Neuron (in vitro differentiated cells): ENCODE data around the gene CYBA.
"Not testable (repeated sequence)": the region's sequence is repeated elsewhere in the genome, so short reads cannot be mapped to it uniquely, and the experiment has no call there.

Source experiments
- H2AFZ ChIP-seq: one replicate; pipeline ENCODE4 v1.6.1; 2013; ENCODE audit warnings: low read depth, mild to moderate bottlenecking, inconsistent platforms, low read length, moderate library complexity
- H3K27me3 ChIP-seq: one replicate; pipeline ENCODE4 v1.6.1; 2013; ENCODE audit warnings: low read length; ENCODE audit not compliant: insufficient read depth
- H3K36me3 ChIP-seq: one replicate; pipeline ENCODE4 v1.6.1; 2013; ENCODE audit warnings: low read length; ENCODE audit not compliant: insufficient read depth
- H3K4me1 ChIP-seq: one replicate; pipeline ENCODE4 v1.6.1; 2013; ENCODE audit warnings: low read length; ENCODE audit not compliant: insufficient read depth
- H3K4me3 ChIP-seq: 2 replicates; pipeline ENCODE4 v1.5.1; 2013; ENCODE audit warnings: mild to moderate bottlenecking, low read length, moderate library complexity
- H3K9me3 ChIP-seq: one replicate; pipeline ENCODE4 v1.6.1; 2013; ENCODE audit warnings: low read length

Gene CYBA

GRCh38 chr16:88610080-88610479 lies 40.8 kb downstream of the CYBA start:
- Histone ChIP-seq H3K4me3 (no peak overlapping the region), H3K4me1 (no peaks in the 10 kb centered on the region), H3K36me3 (peaks cover 59% of the 10 kb centered on the region), H3K27me3 (no peaks in the 10 kb centered on the region), H2AFZ (no peak overlapping the region), H3K9me3 (no peaks in the 10 kb centered on the region)

DNA sequence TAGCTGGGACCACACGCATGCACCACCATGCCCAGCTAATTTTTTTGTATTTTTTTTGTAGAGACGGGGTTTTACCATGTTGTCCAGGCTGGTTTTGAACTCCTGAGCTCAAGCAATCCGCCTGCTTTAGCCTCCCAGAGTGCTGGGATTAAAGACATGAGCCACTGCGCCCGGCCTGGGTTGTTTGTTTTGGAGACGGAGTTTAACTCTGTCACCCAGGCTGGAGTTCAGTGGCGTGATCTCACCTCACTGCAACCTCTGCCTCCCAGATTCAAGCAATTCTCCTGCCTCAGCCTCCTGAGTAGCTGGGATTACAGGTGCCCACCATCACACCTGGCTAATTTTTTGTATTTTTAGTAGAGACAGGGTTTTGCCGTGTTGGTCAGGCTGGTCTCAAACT lies 41.4 kb downstream of the CYBA start:
- H3K27me3 ChIP-seq, H2AFZ ChIP-seq, H3K4me1 ChIP-seq, H3K4me3 ChIP-seq, H3K9me3 ChIP-seq: not testable (repeated sequence)
- H3K36me3 ChIP-seq = peaks cover 60% of the 10 kb centered on the region

DNA sequence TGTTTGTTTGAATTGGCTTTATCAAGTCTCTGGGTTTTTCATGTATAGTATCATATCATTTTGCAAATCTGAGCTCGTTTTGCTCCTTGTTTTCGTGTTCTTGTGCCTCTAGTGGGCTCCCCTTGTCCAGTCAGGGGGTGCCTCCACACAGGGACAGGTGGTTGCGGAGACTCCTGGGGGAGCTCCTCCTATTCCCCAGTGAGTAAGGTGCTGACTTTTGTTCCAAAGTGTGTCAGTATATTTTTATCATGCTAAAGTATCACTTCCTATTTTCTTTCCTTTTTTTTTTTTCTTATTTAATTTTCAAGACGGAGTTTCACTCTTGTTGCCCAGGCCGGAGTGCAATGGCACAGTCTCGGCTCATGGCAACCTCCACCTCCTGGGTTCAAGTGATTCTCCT lies 42.8 kb downstream of the CYBA start:
- Histone ChIP-seq H3K4me1 (no peaks in the 10 kb centered on the region), H3K36me3 (peaks cover 65% of the 10 kb centered on the region), H3K27me3 (no peaks in the 10 kb centered on the region)

DNA sequence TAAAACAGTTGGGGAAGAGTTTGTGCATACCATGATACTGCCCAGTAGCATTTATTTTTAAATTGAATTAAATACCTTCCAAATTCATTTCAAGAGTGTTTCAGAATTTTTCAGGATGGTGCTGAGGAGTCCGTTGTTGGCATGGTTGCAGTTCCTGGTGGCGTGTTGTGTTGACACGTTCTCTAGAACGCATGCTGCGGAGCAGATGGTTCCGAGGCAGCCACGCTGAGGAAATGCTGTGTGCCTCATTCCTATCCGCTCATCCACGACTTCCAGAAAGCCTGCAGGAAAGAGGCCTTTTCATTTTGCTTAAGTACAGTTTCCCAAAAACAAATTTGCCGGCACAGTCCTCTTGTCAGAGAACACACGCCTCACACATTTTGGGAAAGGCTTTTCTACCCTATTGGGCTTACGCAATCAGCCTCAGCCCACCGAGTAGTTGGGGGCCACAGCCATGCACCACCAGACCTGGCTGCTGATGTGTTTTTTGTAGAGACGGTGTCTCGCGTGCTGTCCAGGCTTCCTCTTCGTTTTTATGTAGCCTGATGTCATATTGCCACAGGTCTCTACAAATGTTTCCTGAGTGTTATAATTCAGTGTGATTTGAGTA lies 44.6 kb downstream of the CYBA start:
- no peak overlapping the region for H2AFZ ChIP-seq
- no peak overlapping the region for H3K4me3 ChIP-seq
- no peaks in the 10 kb centered on the region for H3K4me1 ChIP-seq
- H3K27me3 ChIP-seq = no peaks in the 10 kb centered on the region
- peaks cover 3% of the 10 kb centered on the region for H3K9me3 ChIP-seq
- H3K36me3 ChIP-seq = peaks cover 68% of the 10 kb centered on the region

More for the DNA sequence above, 42.8 kb downstream of the CYBA start:
- H3K9me3 ChIP-seq = no peaks in the 10 kb centered on the region
- H3K4me3 ChIP-seq = no peak overlapping the region
- no peak overlapping the region for H2AFZ ChIP-seq

DNA sequence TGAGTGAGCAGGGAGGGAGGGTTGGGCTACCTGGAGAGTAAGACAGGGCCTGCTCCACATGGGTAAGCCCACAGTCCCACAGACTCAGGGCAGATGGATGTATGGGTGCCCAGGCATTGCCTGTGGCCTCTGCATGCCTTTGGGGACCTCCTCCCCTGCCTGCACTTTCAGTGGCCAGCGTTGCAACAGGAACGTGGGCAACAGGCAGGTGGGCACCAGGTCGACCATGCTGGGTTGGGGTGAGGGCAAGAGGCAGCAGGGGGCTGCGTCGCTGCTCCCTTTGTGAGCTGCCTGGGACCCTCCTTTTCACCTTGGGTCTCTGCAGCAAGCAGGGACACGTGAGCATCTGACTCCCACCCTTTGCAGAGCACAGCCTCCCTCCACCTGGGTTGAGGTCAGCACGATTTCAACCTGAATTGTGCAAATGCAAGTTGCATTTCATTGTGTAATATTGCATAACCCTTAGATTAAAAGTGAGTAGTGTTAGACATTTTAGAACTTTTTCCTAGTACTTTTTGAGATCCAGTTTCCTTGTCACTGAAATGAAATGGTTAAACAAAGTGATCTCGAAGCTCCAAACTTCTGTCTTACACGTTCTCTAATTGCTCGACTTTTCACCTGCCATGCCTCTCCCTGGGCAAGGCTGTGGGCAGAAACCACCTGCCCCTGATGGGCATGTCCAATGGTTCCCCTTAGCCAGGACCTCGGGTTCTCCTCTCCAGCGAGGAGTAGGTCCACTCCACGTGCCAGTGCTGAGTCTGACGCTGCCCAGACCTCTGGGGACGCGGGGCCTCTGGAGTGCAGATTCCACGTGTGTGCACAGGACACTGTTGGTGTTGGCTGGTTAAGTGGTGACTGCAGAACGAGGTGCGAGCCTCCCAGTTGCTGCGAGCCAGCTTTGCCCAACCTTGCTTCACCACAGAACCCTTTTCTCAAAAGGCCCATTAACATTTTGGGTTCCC lies 45.4 kb downstream of the CYBA start:
- Histone ChIP-seq H3K36me3 (peaks cover 68% of the 10 kb centered on the region), H3K4me1 (no peaks in the 10 kb centered on the region), H3K9me3 (peaks cover 3% of the 10 kb centered on the region), H3K4me3 (no peak overlapping the region), H3K27me3 (no peaks in the 10 kb centered on the region), H2AFZ (no peak overlapping the region)

- Histone ChIP-seq H3K36me3 (peaks cover 79% of the 10 kb centered on the region), H3K4me3 (no peak overlapping the region), H3K4me1 (no peaks in the 10 kb centered on the region)
Observed at GRCh38 chr16:88602091-88602490, 48.8 kb downstream of the CYBA start.

GRCh38 chr16:88601313-88602036 lies 49.4 kb downstream of the CYBA start:
- no peaks in the 10 kb centered on the region for H3K27me3 ChIP-seq
- peaks cover 73% of the 10 kb centered on the region for H3K36me3 ChIP-seq
- peaks cover 3% of the 10 kb centered on the region for H3K9me3 ChIP-seq
- no peak overlapping the region for H3K4me3 ChIP-seq
- H2AFZ ChIP-seq = no peak overlapping the region
- no peaks in the 10 kb centered on the region for H3K4me1 ChIP-seq

More at GRCh38 chr16:88602091-88602490, 48.8 kb downstream of the CYBA start:
- no peaks in the 10 kb centered on the region for H3K27me3 ChIP-seq
- peaks cover 3% of the 10 kb centered on the region for H3K9me3 ChIP-seq
- H2AFZ ChIP-seq = no peak overlapping the region

DNA sequence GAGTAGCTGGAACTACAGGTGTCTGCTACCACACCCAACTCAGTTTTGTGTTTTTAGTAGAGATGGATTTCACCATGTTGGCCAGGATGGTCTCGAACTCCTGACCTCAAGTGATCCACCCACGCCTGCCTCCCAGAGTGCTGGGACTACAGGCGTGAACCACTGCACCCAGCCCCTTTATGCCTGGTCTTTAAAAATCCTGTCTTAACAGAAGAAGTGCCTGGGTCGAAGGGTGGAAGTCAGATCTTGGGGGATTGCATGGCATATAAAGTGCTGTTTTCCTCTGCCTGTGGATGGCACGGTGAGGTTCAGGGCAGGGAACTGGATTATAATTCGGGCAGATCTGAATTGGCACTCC lies 50.3 kb downstream of the CYBA start:
- Histone ChIP-seq H3K4me1 (no peaks in the 10 kb centered on the region), H3K4me3 (no peak overlapping the region), H3K9me3 (peaks cover 3% of the 10 kb centered on the region), H2AFZ (no peak overlapping the region), H3K27me3 (no peaks in the 10 kb centered on the region), H3K36me3 (peaks cover 75% of the 10 kb centered on the region)

DNA sequence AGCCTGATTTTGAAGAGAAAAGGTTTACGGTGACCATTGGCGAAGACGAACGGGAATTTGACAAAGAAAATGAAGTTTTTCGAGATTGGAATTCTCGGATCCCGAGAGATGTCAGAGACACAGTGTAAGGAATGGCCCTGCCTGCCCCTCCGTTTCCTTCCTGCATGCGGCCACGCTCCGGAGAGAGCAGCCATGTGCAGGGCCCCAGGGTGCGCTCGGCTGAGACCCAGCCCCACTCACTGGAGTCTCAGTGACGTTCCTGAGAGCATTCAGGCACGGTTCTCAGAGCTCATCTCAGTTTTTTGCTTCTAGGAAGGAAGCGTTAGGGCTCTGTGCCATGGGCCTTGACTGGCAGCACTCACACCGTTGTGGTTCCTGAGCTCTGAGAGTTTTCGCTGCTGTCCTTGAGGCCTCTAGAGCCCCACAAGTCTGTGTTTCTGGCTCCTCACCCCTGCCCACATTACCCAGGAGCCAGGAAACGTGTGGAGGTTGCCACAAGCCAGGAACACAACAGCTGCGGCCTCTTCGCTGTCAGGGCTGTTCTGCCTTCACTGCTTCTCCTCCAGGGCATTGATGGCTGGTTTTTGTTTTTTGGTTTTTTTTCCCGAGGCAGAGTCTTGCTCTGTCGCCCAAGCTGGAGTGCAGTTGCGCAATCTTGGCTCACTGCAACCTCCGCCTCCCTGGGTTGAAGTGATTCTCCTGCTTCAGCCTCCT lies 50.9 kb downstream of the CYBA start:
- Histone ChIP-seq H3K9me3 (peaks cover 3% of the 10 kb centered on the region), H3K4me3 (no peak overlapping the region), H2AFZ (no peak overlapping the region), H3K27me3 (no peaks in the 10 kb centered on the region), H3K4me1 (no peaks in the 10 kb centered on the region), H3K36me3 (peaks cover 69% of the 10 kb centered on the region)

DNA sequence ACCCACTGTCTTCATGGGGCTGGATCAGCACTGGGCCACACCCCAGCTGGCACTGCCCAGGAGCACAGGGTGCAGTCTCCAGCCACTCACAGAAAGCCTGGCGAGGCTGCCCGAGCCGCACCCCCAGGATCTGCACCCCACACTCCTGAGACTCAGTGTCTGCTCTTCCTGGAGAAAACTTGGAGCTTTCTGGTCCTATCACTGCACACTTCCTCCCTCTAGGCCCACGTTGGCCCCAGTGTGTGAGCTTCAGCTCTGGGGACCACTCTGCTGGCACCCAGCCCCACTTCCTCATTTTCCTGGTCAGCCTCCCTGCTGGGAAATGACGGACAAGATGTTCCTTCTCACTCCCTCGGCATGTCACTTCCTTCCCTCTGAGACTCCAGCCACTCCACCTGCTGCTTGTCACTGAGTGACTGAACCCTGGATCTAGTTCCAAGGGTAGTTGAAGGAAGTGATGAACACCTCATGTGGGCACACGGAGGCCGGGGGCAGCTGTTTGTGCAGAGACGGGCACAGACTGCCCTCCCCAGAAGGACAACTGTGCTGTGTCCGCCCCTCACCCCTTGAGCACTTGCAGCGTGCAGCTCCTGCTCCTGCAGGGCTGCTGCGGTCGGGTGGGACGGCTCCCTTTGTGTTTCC lies 51.6 kb downstream of the CYBA start:
- Histone ChIP-seq H3K9me3 (peaks cover 3% of the 10 kb centered on the region), H2AFZ (no peak overlapping the region), H3K4me1 (no peaks in the 10 kb centered on the region), H3K4me3 (no peak overlapping the region), H3K27me3 (no peaks in the 10 kb centered on the region), H3K36me3 (peaks cover 65% of the 10 kb centered on the region)

- peaks cover 3% of the 10 kb centered on the region for H3K9me3 ChIP-seq
- H3K27me3 ChIP-seq = no peaks in the 10 kb centered on the region
- no peak overlapping the region for H2AFZ ChIP-seq
- H3K4me1 ChIP-seq = no peaks in the 10 kb centered on the region
- peaks cover 67% of the 10 kb centered on the region for H3K36me3 ChIP-seq
- H3K4me3 ChIP-seq = no peak overlapping the region
Observed at GRCh38 chr16:88597856-88598491, 52.9 kb downstream of the CYBA start.

GRCh38 chr16:88596483-88596882 lies 54.4 kb downstream of the CYBA start:
- Histone ChIP-seq H3K9me3 (no peaks in the 10 kb centered on the region), H3K4me1 (no peaks in the 10 kb centered on the region), H3K27me3 (no peaks in the 10 kb centered on the region), H3K36me3 (peaks cover 61% of the 10 kb centered on the region), H3K4me3 (no peak overlapping the region), H2AFZ (no peak overlapping the region)
